ENCODE data around the gene PSMC5.

Gene PSMC5

DNA sequence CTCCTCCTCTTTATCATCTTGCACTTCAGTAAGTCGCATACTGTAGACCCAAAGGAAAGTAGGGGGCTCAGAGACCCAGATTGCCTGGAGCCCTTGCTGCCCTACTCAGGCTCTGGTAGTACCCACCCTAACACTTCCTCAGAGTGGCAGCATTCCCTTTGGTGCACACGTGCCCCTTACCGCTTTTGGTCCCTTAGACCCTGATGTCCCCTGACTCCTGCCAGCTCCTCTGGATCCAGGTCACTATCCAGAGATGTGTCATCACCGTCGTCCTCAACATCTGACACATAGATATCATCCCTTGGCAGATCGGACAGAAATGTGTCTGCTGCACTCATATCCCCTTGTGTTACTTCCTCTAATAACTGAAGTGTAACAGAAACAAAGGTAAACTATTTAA, 5.4 kb upstream of the PSMC5 start:
- FAIRE-seq = no peak

DNA sequence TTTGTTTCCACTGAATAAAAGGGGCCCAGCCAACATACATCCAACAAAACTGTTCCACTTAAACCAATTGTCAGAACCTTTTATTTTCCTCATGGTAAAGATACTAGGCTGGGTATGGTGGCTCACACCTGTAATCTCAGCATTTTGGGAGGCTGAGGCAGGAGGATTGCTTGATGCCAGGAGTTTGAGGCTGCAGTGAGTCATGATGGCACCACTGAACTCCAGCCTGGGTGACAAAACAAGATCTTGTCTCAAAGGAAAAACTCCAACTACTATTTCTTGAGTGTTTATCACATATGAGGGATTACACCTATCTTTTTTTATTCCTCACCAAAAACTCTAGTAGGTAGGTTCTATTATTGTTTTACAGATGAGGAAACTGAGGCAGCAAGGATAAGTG, 4.7 kb upstream of the PSMC5 start:
- FAIRE-seq = no peak

- FAIRE-seq = no peak
These were observed 3.4 kb upstream of the PSMC5 start for GRCh38 chr17:63823659-63824331.

DNA sequence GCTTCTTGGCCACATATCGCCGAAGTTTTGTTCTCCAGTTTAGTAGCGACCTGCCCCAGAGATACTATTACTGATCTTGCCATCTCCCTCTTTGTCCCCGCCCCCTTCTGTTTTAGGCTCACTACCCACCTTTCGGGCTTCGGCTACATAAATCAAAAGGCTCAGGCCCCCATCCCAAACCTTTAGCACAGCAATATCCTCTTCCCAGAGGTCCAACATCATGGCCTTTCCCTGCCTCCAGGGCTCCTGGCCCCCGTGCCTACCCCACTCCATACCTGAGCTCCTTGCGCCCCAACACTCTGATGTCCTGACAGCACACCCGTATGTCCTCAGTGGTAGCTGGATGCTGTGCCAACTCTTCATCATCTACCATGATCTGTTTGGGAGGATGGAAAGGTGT, 2.9 kb upstream of the PSMC5 start:
- no peak for FAIRE-seq

GRCh38 chr17:63826468-63827001, 696 bp upstream of the PSMC5 start:
- no peak for FAIRE-seq

DNA sequence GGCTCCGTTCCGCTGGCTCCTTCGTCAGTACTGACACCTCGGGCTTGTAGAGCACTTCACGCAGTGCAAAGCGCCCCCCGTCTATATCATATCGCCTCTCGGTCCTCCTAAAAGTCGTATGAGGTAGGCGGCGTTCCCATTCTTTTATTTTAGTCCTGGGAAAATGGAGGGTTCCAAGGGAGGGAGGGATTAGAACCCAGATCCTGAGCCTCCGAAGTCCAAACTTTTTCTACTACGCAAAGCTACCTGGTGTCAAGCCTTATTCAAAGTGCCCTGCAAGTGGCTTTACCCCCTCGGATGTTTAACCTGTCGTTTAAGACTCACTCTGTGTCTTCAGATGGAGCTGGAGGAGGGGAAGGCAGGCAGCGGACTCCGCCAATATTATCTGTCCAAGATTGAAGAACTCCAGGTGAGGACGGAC, 580 bp downstream of the PSMC5 start:
- FAIRE-seq = no peak

GRCh38 chr17:63828936-63829335, 1.7 kb downstream of the PSMC5 start:
- no peak for FAIRE-seq

- no peak for FAIRE-seq
These were observed 3.0 kb downstream of the PSMC5 start for GRCh38 chr17:63830278-63830677.

DNA sequence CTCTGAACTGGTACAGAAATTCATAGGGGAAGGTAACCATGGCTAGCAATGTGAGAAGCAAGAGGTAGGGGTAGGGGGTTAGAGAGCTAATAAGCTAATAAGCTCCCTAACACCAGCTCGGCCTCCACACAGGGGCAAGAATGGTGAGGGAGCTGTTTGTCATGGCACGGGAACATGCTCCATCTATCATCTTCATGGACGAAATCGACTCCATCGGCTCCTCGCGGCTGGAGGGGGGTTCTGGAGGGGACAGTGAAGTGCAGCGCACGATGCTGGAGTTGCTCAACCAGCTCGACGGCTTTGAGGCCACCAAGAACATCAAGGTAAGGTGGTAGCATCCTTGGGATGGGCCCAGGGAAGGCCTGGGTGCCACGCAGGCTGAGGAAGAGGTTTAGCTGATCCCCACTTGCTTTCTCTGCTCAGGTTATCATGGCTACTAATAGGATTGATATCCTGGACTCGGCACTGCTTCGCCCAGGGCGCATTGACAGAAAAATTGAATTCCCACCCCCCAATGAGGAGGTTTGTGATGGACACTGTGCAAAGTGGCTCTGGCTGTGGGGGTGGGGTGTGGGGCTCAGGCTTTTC, 3.8 kb downstream of the PSMC5 start:
- no peak for FAIRE-seq

DNA sequence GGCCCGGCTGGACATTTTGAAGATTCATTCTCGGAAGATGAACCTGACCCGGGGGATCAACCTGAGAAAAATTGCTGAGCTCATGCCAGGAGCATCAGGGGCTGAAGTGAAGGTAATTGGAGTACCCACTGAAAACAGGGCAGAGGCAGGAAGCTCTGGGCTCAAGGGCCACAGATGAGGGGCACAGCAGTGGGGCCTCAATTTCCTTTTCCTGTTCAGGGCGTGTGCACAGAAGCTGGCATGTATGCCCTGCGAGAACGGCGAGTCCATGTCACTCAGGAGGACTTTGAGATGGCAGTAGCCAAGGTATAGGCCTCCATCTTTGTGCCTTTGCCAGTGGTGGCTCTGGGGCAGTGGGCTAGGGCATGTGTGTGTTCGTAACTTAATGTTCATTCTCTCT, 4.3 kb downstream of the PSMC5 start:
- no peak for FAIRE-seq

DNA sequence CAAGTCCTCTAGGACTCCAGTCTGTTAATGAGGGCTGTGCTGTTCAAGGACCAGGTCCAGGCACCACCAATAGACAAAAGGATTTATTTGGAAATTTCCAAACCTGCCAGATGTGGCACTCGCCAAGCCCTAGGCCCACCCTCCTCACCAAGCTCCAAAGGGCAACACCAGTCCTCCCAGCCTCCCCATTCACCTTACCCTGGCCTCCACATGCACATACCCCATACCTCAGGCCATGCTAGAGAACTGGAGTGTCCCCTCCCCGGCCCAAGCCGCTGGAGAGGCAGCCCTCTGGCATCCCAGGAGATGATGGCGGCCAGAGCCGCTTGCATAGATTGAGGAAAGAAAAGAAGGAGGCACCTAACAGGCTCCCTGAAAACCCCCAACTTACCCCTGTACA, 4.8 kb downstream of the PSMC5 start:
- FAIRE-seq = no peak

GRCh38 chr17:63832455-63832854, 5.2 kb downstream of the PSMC5 start:
- no peak for FAIRE-seq

GRCh38 chr17:63833026-63833740, 6.0 kb downstream of the PSMC5 start:
- no peak for FAIRE-seq

- FAIRE-seq = no peak
These were observed 6.6 kb downstream of the PSMC5 start for GRCh38 chr17:63833741-63834373.

DNA sequence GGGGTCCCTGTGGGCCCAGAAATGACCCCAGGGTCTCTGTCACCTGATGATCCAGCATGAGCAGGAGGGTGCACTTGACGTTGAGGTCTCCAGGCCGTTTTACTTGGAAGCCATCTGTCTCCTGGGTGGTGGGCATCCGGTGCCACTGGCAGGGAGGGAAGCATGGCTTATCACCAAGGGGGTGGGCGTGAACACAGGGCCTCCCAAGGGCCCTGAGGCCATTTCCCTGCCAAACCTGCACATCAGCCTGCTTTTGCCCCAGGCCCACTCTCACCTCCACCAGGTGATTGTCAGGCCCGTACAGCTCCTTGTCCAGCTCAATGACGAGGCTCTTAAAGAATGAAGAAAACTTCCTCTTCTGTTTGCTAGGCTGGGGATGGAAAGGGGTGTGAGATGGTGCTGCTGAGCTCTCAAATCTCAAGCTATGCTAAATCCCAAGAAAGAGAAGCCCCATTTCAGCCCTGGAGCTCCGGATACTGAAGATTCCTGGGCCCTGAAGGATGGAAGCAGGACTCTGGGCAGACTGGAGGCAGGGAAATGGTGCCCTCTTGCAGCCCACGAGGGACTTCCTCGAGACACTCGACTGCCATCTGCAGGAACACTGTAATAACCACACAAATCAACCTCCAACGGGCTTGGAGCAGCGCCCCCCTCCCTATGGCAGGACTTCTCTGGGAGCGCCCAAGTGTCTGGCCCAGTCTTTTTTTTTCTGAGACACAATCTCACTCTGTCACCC, 7.4 kb downstream of the PSMC5 start:
- no peak for FAIRE-seq

DNA sequence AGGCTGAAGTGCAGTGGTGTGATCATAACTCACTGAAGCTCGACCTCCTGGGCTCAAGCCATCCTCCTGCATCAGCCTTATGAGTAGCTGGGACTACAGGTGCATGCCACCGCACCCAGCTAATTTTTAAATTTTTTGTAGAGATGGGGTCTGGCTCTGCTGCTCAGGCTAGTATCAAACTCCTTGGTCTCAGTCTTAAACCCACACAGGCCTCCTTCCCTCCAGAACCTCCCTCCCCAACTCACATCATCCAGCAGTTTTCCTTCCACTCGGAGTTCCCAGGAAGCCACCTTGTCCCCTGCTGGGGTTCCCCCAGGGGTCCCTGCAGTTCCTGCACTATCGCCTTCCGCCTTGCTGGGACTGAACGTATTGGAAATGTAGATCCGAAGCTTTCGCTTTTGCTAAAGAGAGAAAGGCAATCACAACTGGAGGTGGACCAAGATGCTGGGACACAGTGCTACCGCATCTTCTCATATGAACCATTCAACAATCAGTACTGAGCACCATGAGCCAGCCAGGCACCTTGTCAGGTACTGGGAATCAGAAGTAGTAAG, 8.0 kb downstream of the PSMC5 start:
- no peak for FAIRE-seq

- FAIRE-seq = no peak
These were observed 9.6 kb downstream of the PSMC5 start for GRCh38 chr17:63836811-63837210.

DNA sequence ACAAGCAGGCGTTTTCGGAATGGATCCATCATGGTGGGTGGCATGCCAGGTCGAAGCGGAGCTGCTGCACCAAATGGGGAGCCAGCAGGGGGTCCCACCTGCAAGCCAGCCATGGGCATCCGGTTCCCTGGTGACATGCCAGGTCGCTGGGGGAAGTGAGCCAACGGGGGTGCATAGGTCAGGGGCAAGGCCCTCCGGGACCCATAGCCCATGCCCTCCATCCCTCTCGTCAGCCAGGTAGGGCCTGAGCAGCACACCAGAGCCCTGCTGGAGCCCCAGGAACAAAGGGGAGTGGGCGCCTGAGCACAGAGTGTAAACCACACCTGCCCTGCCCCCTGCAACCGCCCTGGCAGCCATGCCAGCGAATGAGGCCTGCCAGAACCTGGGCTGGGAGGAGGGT, 10.2 kb downstream of the PSMC5 start:
- FAIRE-seq = no peak

- no peak for FAIRE-seq
These were observed 10.8 kb downstream of the PSMC5 start for GRCh38 chr17:63837962-63838600.

DNA sequence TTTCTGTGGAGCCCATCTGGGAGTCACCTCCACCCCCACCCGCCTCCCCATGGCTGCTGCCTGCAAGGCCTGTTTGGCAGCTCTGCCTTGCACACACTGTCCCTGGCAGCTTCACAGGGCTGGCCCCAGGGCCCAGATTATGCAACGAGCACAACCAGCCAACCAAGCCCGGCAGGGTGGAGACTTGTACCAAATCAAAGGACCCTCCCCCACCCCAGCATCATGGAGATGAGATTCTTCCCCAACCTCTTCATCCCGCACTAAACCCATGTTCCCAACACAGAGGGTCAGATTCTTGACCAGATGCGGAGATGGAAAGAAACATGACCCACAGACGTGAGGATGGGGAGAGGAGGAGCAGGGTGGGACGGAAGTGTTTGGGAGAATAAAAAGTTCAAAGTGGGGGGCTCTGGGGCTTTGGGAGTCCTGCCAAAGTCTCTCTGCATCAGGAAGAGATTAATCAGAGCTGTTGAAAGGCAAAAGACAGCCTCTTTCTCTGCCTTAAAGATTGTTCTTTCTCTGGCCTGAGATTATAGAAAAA, 11.5 kb downstream of the PSMC5 start:
- no peak for FAIRE-seq

DNA sequence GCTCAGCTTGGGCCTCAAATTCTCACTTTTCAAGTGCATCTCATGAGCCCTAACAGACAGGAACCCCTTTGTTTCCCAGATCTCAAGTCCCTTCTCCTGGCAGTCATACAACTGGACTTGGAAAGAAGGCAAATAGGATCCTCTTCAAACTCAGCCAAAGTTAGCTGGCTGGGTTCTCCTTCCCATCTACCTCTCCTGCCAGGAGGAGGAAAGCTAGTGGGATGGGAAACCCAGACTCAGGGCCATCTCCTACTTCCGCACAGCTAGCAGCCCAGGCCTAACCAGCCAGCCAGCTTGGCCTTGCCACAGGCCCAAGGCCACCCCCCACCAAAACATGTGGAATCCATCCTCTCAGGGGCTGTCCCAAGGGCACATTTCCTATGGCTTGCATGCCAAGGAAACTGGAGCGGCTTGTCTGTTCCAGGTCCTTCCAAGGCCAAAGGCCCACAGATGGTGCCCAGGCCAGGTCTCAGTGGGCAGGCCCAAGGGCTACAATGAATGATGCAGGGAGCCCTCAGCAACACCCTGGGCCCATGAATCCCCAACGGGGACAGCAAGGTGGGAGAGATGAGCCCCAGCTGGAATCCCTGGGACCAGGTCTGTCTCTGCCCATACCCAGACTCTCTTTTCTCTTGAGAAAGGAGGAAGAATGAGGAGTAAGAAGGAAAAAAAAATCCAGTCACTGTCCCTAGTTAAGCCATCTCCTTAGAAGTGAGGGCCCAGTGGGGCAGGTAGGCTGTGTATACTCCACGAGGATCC, 13.5 kb downstream of the PSMC5 start:
- FAIRE-seq = no peak

All from colon (tissue), 2 donors.